Colonic mucosa (tissue), 4 donors: ENCODE data around the gene MKNK1. TPM values are rescaled to one million over a fixed set of nuclear protein-coding genes. Genes with fewer than 3 reads are reported as not detected.

Source experiments
- DNase-seq: peaks from one replicate; pipeline ENCODE4 v3.0.0-alpha.2; 2020
- H3K27ac ChIP-seq: fragments of 200-600 bp; one replicate; pipeline ENCODE4 v1.8.0; 2021
- H3K27me3 ChIP-seq: fragments of 200-600 bp; one replicate; pipeline ENCODE4 v1.8.0; 2021
- H3K36me3 ChIP-seq: fragments of 200-600 bp; one replicate; pipeline ENCODE4 v1.8.0; 2021
- H3K4me1 ChIP-seq: fragments of 200-600 bp; one replicate; pipeline ENCODE4 v1.8.0; 2021; ENCODE audit warnings: mild to moderate bottlenecking
- H3K4me3 ChIP-seq: fragments of 200-600 bp; one replicate; pipeline ENCODE4 v1.8.0; 2021
- H3K9ac ChIP-seq, 2 donors: one replicate each; pipeline ENCODE4 v1.7.0; 2013; ENCODE audit warnings: control low read depth in 2 of 2, low read depth in 2 of 2, low read length in 2 of 2
- H3K9me3 ChIP-seq: fragments of 200-600 bp; one replicate; pipeline ENCODE4 v1.8.0; 2021
- CTCF ChIP-seq: fragments of 200-600 bp; IDR thresholded peaks from one replicate; pipeline ENCODE4 v1.8.0; 2022; ENCODE audit warnings: antibody characterized with exemption, mild to moderate bottlenecking
- intact Hi-C: fragments of 100-400 bp; cut with DNase I; formaldehyde crosslinking; loops from one replicate; pipeline ENCODE4 v1.14.1; 2022
- total RNA-seq, 2 donors: library from RNA; stranded (reverse); fragmentation: NEBNext Ultra II Directional in 1 of 2; extraction: Animal tissue kit (Norgen Biotek cat#: 25700) in 1 of 2; gene quantifications; one replicate each; pipeline ENCODE4 v1.2.1, GENCODE V29; 2021
- donor health status: healthy.
- donor health status: DM: no; HTN: no; CAD: no.
- donor health status: DM: no; HTN: no; CAD: no.

The MKNK1 gene
- total RNA-seq, 2 donors from 2014 or later = 27.0 to 36.8 TPM

GRCh38 chr1:46549697-46550681, 54.1 kb downstream of the MKNK1 start:
- H3K4me3 ChIP-seq = no peak overlapping the region
- no peak for TF ChIP-seq CTCF
- intact Hi-C loops = no loop called here
- H3K27me3 ChIP-seq = no peaks in the 10 kb centered on the region
- H3K4me1 ChIP-seq = no peaks in the 10 kb centered on the region
- H3K9ac ChIP-seq = no peak overlapping the region
- H3K27ac ChIP-seq = no peak overlapping the region
- no peaks in the 10 kb centered on the region for H3K36me3 ChIP-seq
- H3K9me3 ChIP-seq = no peaks in the 10 kb centered on the region
- DNase-seq = no peak

- H3K9me3 ChIP-seq = no peaks in the 10 kb centered on the region
- peaks cover 10% of the 10 kb centered on the region for H3K27me3 ChIP-seq
- H3K9ac ChIP-seq = no peak overlapping the region
- TF ChIP-seq CTCF = peak; percentile 22
- no peaks in the 10 kb centered on the region for H3K36me3 ChIP-seq
- H3K4me3 ChIP-seq = no peak overlapping the region
- no peak overlapping the region for H3K27ac ChIP-seq
- no peaks in the 10 kb centered on the region for H3K4me1 ChIP-seq
- DNase-seq = no peak
- intact Hi-C loops = no loop called here
Observed at GRCh38 chr1:46547481-46548383, 56.3 kb downstream of the MKNK1 start.

- Histone ChIP-seq H3K27ac (no peak overlapping the region), H3K27me3 (peaks cover 10% of the 10 kb centered on the region), H3K9me3 (no peaks in the 10 kb centered on the region), H3K36me3 (no peaks in the 10 kb centered on the region), H3K4me3 (no peak overlapping the region), H3K9ac (no peak overlapping the region), H3K4me1 (no peaks in the 10 kb centered on the region)
- no peak for DNase-seq
- intact Hi-C loops = no loop called here
- TF ChIP-seq CTCF = no peak
Observed at GRCh38 chr1:46546210-46546609, 57.9 kb downstream of the MKNK1 start.

GRCh38 chr1:46545784-46546183, 58.3 kb downstream of the MKNK1 start:
- H3K36me3 ChIP-seq = no peaks in the 10 kb centered on the region
- H3K9ac ChIP-seq = no peak overlapping the region
- TF ChIP-seq CTCF = no peak
- no peak overlapping the region for H3K4me3 ChIP-seq
- peaks cover 10% of the 10 kb centered on the region for H3K27me3 ChIP-seq
- no peak for DNase-seq
- H3K9me3 ChIP-seq = no peaks in the 10 kb centered on the region
- intact Hi-C loops = no loop called here
- no peak overlapping the region for H3K27ac ChIP-seq
- no peaks in the 10 kb centered on the region for H3K4me1 ChIP-seq

GRCh38 chr1:46544561-46545240, 59.4 kb downstream of the MKNK1 start:
- intact Hi-C loops = no loop called here
- Histone ChIP-seq H3K27me3 (peaks cover 10% of the 10 kb centered on the region), H3K36me3 (no peaks in the 10 kb centered on the region), H3K27ac (no peak overlapping the region), H3K4me3 (no peak overlapping the region), H3K9me3 (no peaks in the 10 kb centered on the region), H3K9ac (no peak overlapping the region), H3K4me1 (no peaks in the 10 kb centered on the region)
- DNase-seq = no peak
- TF ChIP-seq CTCF = no peak
